GM18870 (cell line): ENCODE measurements around the gene ATP9A.

Experiments used
- ATAC-seq: cut with Tn5 transposase; IDR thresholded peaks from one replicate; pipeline ENCODE4 v1.9.1; 2021; ENCODE audit warnings: moderate library complexity; ENCODE audit not compliant: unreplicated experiment

Gene ATP9A

DNA sequence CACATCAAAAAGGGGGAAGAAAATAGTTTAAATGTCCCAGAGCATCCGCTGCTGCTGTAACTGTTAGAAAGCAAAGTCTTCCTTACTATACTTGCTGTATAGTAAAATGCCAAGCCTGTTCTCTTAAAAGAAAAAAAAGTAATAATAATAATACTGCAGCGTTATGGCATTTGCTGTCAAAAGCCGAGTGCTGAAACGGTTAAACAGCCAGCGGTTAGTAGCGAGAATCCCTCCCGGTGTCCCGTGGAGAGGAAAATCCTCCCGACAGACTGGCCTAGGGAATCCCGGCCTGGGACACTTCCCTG lies 206.2 kb downstream of the ATP9A start:
- no peak for ATAC-seq

DNA sequence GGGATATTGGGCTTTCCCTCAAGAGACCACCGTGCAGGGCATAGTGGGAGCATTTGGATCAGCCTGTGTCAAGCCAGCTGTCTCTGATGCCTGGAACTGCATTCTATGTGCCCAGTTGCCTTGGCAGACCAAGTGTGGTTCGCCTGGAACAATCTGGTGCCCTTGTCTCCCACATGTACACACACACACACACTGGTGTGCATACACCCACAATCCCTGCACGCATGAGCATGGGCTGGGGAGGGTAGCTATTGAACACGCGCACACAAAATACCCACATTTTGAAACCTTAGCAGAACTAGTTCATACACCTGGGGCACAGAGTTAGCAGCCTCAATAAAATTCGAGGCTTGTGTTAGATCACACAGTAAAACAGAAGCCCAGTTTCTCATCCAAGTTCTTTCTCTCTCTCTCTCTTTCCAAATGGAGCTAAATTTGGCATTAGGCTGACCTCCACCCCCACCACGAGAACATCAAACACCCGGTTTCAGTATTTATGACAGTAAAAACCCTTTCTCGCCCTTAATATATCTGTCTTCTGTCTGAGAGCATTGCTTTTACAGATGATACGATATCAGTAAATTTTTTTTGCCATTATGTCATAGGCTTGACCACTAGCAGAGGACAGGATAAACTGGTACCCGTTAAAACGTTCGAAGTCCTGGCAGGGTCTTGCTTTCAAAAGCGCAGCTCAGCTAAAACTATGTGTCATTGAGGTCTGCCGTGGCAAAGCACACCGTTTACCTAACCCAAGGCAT lies 207.5 kb downstream of the ATP9A start:
- ATAC-seq: no peak

- ATAC-seq: no peak
Observed at GRCh38 chr20:51560042-51560441, 208.1 kb downstream of the ATP9A start.

- ATAC-seq: no peak
Observed at GRCh38 chr20:51554538-51555165, 213.5 kb downstream of the ATP9A start.

GRCh38 chr20:51553897-51554486 lies 214.2 kb downstream of the ATP9A start:
- no peak for ATAC-seq

- ATAC-seq: no peak
Observed at GRCh38 chr20:51551186-51551585, 217.0 kb downstream of the ATP9A start.

- no peak for ATAC-seq
Observed at GRCh38 chr20:51549474-51549873, 218.7 kb downstream of the ATP9A start.

GRCh38 chr20:51547951-51548350 lies 220.2 kb downstream of the ATP9A start:
- ATAC-seq: no peak
